ENCODE data around the gene TSPAN11. TPM values are rescaled to one million over a fixed set of nuclear protein-coding genes. Genes with fewer than 3 reads are reported as not detected.

The TSPAN11 gene
- polyA plus RNA-seq, 2 of the 4 experiments (the other 2 are of a cell fraction) = 0.01 to 0.06 TPM

- TF ChIP-seq ATOH8 (CRISPR knock-in tag; IDR thresholded peaks at IDR 0.05; ENCODE audit: low read depth) = no peak
- no peak for TF ChIP-seq RNF2 (IDR thresholded peaks at IDR 0.05; ENCODE audit: borderline replicate concordance, low read depth)
- TF ChIP-seq TP53 (CRISPR knock-in tag; IDR thresholded peaks at IDR 0.05) = no peak
- no peak for TF ChIP-seq USF2 (IDR thresholded peaks at IDR 0.05)
- TF ChIP-seq, protein P1, sequence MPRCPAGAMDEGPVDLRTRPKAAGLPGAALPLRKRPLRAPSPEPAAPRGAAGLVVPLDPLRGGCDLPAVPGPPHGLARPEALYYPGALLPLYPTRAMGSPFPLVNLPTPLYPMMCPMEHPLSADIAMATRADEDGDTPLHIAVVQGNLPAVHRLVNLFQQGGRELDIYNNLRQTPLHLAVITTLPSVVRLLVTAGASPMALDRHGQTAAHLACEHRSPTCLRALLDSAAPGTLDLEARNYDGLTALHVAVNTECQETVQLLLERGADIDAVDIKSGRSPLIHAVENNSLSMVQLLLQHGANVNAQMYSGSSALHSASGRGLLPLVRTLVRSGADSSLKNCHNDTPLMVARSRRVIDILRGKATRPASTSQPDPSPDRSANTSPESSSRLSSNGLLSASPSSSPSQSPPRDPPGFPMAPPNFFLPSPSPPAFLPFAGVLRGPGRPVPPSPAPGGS (IDR thresholded peaks at IDR 0.05) = no peak
- TF ChIP-seq, protein P2, sequence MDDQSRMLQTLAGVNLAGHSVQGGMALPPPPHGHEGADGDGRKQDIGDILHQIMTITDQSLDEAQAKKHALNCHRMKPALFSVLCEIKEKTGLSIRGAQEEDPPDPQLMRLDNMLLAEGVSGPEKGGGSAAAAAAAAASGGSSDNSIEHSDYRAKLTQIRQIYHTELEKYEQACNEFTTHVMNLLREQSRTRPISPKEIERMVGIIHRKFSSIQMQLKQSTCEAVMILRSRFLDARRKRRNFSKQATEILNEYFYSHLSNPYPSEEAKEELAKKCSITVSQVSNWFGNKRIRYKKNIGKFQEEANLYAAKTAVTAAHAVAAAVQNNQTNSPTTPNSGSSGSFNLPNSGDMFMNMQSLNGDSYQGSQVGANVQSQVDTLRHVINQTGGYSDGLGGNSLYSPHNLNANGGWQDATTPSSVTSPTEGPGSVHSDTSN (IDR thresholded peaks at IDR 0.05) = no peak
- no peak for TF ChIP-seq FOSB (CRISPR knock-in tag; IDR thresholded peaks at IDR 0.05)
- no peak for TF ChIP-seq HDAC2 (IDR thresholded peaks at IDR 0.05)
Observed at GRCh38 chr12:31001581-31002360, 75.2 kb downstream of the TSPAN11 start (continued).

DNA sequence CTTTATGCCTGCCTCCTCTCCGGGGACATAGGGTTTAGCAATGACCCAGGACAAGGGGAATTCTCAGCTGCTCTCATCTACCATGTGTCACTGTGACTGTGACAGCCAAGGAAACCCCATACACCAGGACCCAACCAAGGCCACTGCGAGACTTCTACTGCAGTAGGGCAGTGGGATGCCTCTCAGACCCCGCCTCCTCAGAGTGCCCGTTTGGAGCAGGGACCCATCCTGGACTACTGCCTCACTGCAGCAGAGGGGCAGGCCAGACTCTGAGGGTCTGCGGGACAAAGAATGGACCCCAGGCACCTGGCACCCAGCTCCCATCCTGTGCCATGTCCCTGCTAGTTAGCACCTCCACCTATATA, 75.8 kb downstream of the TSPAN11 start:
- WGBS (ENCODE audit: missing lambda C conversion rate) = 79% methylated on average over 5 of the region's 5 CpGs
- H3K27ac ChIP-seq = no peak overlapping the region
- H3K4me1 ChIP-seq = peaks cover 25% of the 10 kb centered on the region
- ChIA-PET CTCF (no interaction called here), POLR2A (no interaction called here)
- TF ChIP-seq HMGXB4 (CRISPR knock-in tag; IDR thresholded peaks at IDR 0.05; ENCODE audit: borderline replicate concordance) (no peak), ESRRA (IDR thresholded peaks at IDR 0.05; ENCODE audit: borderline replicate concordance, low read length) (no peak), HOXB5 (CRISPR knock-in tag; IDR thresholded peaks at IDR 0.05) (no peak), POLR2A (IDR thresholded peaks at IDR 0.05; ENCODE audit: low read length) (no peak), KDM1A (IDR thresholded peaks at IDR 0.05; ENCODE audit: low read depth) (no peak), FOSL2 (IDR thresholded peaks at IDR 0.05) (no peak), FOSL2 (CRISPR knock-in tag; IDR thresholded peaks at IDR 0.05) (no peak), MYC (IDR thresholded peaks at IDR 0.05; ENCODE audit: borderline replicate concordance, low read length) (no peak), NFE2L2 (conservative IDR thresholded peaks at IDR 0.05; ENCODE audit: low read length) (no peak), JUN (IDR thresholded peaks at IDR 0.05) (no peak), EHMT2 (IDR thresholded peaks at IDR 0.05; ENCODE audit: low read depth) (no peak), CHD2 (IDR thresholded peaks at IDR 0.05; ENCODE audit: low read length, partially characterized antibody) (no peak), HES2 (IDR thresholded peaks at IDR 0.05) (no peak)
- no peak for FAIRE-seq
- H3K4me3 ChIP-seq = no peak overlapping the region
- no peak for DNase-seq (ENCODE audit: low read depth in 1 of 2, low spot score in 1 of 2)
- no peak overlapping the region for H3K4me2 ChIP-seq
- no peak for ATAC-seq
- H3K9me3 ChIP-seq = no peaks in the 10 kb centered on the region

Data from A549 (cell line).